Measurements from ENCODE around the gene LENEP. TPM values are rescaled to one million over a fixed set of nuclear protein-coding genes. Genes with fewer than 3 reads are reported as not detected.

LENEP gene
- total RNA-seq, 2 experiments from 2014 or later: 0.78 to 2.3 TPM

GRCh38 chr1:154945962-154946850, 47.2 kb upstream of the LENEP start:
- POLR2A ChIA-PET: no interaction called here
- no peak for DNase-seq (ENCODE audit: low spot score)
- intact Hi-C loops (cut with micrococcal nuclease; ENCODE audit: unreplicated experiment): no loop called here
- Histone ChIP-seq H2AFZ (ENCODE audit: low read length) (no peak overlapping the region), H4K20me1 (ENCODE audit: insufficient read depth, low read length) (no peaks in the 10 kb centered on the region), H3K9me3 (ENCODE audit: low read length) (no peaks in the 10 kb centered on the region), H3K4me3 (ENCODE audit: low read depth, low read length, poor library complexity, severe bottlenecking) (no peak overlapping the region), H3K4me2 (ENCODE audit: low read length) (no peak overlapping the region), H3K36me3 (ENCODE audit: insufficient read depth, low read length) (peaks cover 35% of the 10 kb centered on the region), H3K79me2 (ENCODE audit: insufficient read depth, low read depth, low read length) (peaks cover 12% of the 10 kb centered on the region; the same call in 1 of the 2 replicates), H3K9me2 (ENCODE audit: insufficient read depth, low read length) (no peaks in the 10 kb centered on the region), H3K4me1 (ENCODE audit: insufficient read depth, low read length, poor library complexity, severe bottlenecking) (peaks cover 56% of the 10 kb centered on the region), H3K27ac (ENCODE audit: low read depth, low read length, poor library complexity, severe bottlenecking) (no peak overlapping the region)
- no TSS peak for BruUV-seq (replicated peaks)
- CTCF ChIA-PET (ENCODE audit: unreplicated experiment): no interaction called here
- TF ChIP-seq EZH2phosphoT487 (IDR thresholded peaks at IDR 0.05; ENCODE audit: borderline replicate concordance, low read depth, low read length) (no peak), CTCF (conservative IDR thresholded peaks at IDR 0.05; ENCODE audit: low read length) (no peak)

GRCh38 chr1:154948079-154948478, 45.3 kb upstream of the LENEP start:
- DNase-seq (ENCODE audit: low spot score): no peak
- Histone ChIP-seq H4K20me1 (ENCODE audit: insufficient read depth, low read length) (no peaks in the 10 kb centered on the region), H2AFZ (ENCODE audit: low read length) (no peak overlapping the region), H3K4me1 (ENCODE audit: insufficient read depth, low read length, poor library complexity, severe bottlenecking) (peaks cover 56% of the 10 kb centered on the region), H3K4me3 (ENCODE audit: low read depth, low read length, poor library complexity, severe bottlenecking) (no peak overlapping the region), H3K27ac (ENCODE audit: low read depth, low read length, poor library complexity, severe bottlenecking) (no peak overlapping the region), H3K79me2 (ENCODE audit: insufficient read depth, low read depth, low read length) (peaks cover 10% of the 10 kb centered on the region; the same call in 1 of the 2 replicates), H3K36me3 (ENCODE audit: insufficient read depth, low read length) (peaks cover 35% of the 10 kb centered on the region), H3K9me2 (ENCODE audit: insufficient read depth, low read length) (no peaks in the 10 kb centered on the region), H3K9me3 (ENCODE audit: low read length) (no peaks in the 10 kb centered on the region), H3K4me2 (ENCODE audit: low read length) (no peak overlapping the region)
- CTCF ChIA-PET (ENCODE audit: unreplicated experiment): no interaction called here
- BruUV-seq (replicated peaks): no TSS peak
- TF ChIP-seq CTCF (conservative IDR thresholded peaks at IDR 0.05; ENCODE audit: low read length): no peak
- TF ChIP-seq EZH2phosphoT487 (IDR thresholded peaks at IDR 0.05; ENCODE audit: borderline replicate concordance, low read depth, low read length): no peak
- intact Hi-C loops (cut with micrococcal nuclease; ENCODE audit: unreplicated experiment): no loop called here
- POLR2A ChIA-PET: no interaction called here
